ENCODE data around the gene C11orf24. TPM values are rescaled to one million over a fixed set of nuclear protein-coding genes. Genes with fewer than 3 reads are reported as not detected.

C11orf24 gene
- total and polyA plus RNA-seq, 10 of the 15 experiments (the other 5 are each of a cell fraction or from before 2014, with no cell fraction given) = 4.3 to 104 (median 41.4) TPM

DNA sequence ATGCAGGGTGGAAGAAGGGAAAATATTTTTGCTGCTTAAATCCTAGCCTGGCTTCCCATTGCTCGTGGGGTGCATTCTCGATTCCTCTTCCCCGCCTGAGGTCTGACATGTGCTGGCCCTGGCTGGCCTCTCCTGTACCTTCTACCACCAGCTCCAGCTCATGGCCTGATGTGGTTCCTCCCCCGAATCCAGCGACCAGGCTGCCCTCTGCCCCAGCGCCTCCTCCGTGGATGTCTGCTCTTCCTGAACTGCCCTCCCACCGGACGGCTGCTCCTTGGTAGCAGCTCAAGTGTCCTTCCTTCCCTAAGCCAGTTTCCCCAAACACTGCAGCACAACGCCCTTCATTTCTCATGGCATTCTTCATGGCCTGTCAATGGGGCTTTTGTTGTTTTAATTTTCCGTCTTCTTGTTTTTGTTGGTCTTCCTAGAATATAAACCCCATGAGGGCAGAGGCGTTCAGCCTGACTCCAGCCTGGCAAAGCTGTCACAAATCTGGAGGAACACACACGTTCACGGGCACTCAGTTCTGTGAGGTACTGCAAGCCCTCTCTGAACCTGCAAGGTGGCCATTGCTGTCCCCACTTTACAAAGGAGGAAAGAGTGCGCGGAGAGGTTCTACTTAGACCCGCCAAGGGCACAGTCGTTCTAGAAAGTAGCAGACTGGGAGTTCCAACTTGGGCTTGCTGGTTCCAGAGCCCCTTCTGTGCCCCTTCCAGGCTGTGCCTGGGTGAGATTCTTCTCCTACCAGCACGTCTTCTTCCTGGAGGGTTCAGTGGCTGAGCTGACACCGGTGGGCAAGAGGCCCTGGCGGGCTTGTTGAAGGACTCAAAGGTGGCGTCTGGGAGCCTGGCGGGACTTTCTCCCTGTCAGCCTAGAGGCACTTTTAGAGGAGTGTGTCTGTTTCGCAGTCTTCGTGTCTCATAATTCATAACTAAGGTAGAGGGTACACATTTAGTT, 39.7 kb upstream of the C11orf24 start:
- FAIRE-seq = peak; percentile 18
- H3K9ac ChIP-seq (ENCODE audit: control insufficient read depth, insufficient read depth, low read length) = no peak overlapping the region

More for the DNA sequence above, 39.7 kb upstream of the C11orf24 start:
- TF ChIP-seq MTA2 (IDR thresholded peaks at IDR 0.05; ENCODE audit: low read depth) (no peak), SRF (IDR thresholded peaks at IDR 0.05; ENCODE audit: low read depth in 2 of 2, low read length in 2 of 2) (no peak), MYC (IDR thresholded peaks at IDR 0.05; ENCODE audit: insufficient read depth, insufficient read length, insufficient replicate concordance, low read length, severe bottlenecking) (no peak), SIX5 (IDR thresholded peaks at IDR 0.05; ENCODE audit: low read depth, low read length, severe bottlenecking) (no peak), ZZZ3 (IDR thresholded peaks at IDR 0.05; ENCODE audit: control insufficient read depth, insufficient read length, low read depth) (no peak), NRF1 (conservative IDR thresholded peaks at IDR 0.05; ENCODE audit: low read depth, low read length) (no peak), ZNF274 (IDR thresholded peaks at IDR 0.05; ENCODE audit: insufficient read depth, insufficient read length) (no peak), MXI1 (IDR thresholded peaks at IDR 0.05; ENCODE audit: low read depth, low read length) (no peak), ASH2L (IDR thresholded peaks at IDR 0.05; ENCODE audit: borderline replicate concordance, low read depth) (no peak)
- TF ChIP-seq, protein P1, sequence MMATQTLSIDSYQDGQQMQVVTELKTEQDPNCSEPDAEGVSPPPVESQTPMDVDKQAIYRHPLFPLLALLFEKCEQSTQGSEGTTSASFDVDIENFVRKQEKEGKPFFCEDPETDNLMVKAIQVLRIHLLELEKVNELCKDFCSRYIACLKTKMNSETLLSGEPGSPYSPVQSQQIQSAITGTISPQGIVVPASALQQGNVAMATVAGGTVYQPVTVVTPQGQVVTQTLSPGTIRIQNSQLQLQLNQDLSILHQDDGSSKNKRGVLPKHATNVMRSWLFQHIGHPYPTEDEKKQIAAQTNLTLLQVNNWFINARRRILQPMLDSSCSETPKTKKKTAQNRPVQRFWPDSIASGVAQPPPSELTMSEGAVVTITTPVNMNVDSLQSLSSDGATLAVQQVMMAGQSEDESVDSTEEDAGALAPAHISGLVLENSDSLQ (IDR thresholded peaks at IDR 0.05) = no peak
- TF ChIP-seq, protein P2, sequence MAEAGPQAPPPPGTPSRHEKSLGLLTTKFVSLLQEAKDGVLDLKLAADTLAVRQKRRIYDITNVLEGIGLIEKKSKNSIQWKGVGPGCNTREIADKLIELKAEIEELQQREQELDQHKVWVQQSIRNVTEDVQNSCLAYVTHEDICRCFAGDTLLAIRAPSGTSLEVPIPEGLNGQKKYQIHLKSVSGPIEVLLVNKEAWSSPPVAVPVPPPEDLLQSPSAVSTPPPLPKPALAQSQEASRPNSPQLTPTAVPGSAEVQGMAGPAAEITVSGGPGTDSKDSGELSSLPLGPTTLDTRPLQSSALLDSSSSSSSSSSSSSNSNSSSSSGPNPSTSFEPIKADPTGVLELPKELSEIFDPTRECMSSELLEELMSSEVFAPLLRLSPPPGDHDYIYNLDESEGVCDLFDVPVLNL (IDR thresholded peaks at IDR 0.05; ENCODE audit: low read depth, low read length) = no peak
- no peak overlapping the region for H2AFZ ChIP-seq (ENCODE audit: control insufficient read depth, low read depth, low read length)
- intact Hi-C loops (cut with micrococcal nuclease; ENCODE audit: unreplicated experiment) = loop anchor here (2.0 to 5.0 kb wide), 2 partner anchors 59 to 71 kb away; no protein-coding TSS in a partner anchor
- no peaks in the 10 kb centered on the region for H3K36me3 ChIP-seq (ENCODE audit: control insufficient read depth in 2 of 2, insufficient read depth in 2 of 2, low read length in 1 of 2)
- POLR2A ChIA-PET = interaction anchor here (1.0 kb wide), 1 partner anchor 39 kb away, joined by 3 read pairs; the partner anchor contains the start of gene C11orf24
- SMC1A ChIA-PET (ENCODE audit: uncharacterized antibody, unreplicated experiment) = interaction anchor here (1.4 kb wide), 1 partner anchor 15 kb away, joined by 5 read pairs; no protein-coding TSS in a partner anchor
- no peaks in the 10 kb centered on the region for H3K27me3 ChIP-seq (replicated peaks in 1 of 2; ENCODE audit: control insufficient read depth in 2 of 2, insufficient read depth in 2 of 2, low read length in 1 of 2)
- WGBS (ENCODE audit: insufficient coverage, insufficient replicate concordance, low lambda C conversion rate, missing lambda C conversion rate) = 87% methylated on average over 25 of the region's 25 CpGs
- BruUV-seq (replicated peaks) = no TSS peak
- H3K4me1 ChIP-seq (ENCODE audit: control insufficient read depth, insufficient read depth, low read length) = peaks cover 6% of the 10 kb centered on the region
- H3K79me2 ChIP-seq (ENCODE audit: control insufficient read depth, insufficient read depth, low read length) = peaks cover 32% of the 10 kb centered on the region
- no peak overlapping the region for H3K27ac ChIP-seq (ENCODE audit: control insufficient read depth, insufficient read depth)
- no peaks in the 10 kb centered on the region for H3K9me3 ChIP-seq (replicated peaks; ENCODE audit: control insufficient read depth, insufficient read depth, low read length)
- no peaks in the 10 kb centered on the region for H4K20me1 ChIP-seq (ENCODE audit: control insufficient read depth, insufficient read depth)
- RAD21 ChIA-PET (ENCODE audit: unreplicated experiment) = interaction anchor here (0.8 kb wide), 1 partner anchor 45 kb away, joined by 4 read pairs; no protein-coding TSS in a partner anchor
- DNase-seq (ENCODE audit: low read depth, low spot score) = no peak
- H3K4me3 ChIP-seq = no peak overlapping the region
- no peak for ATAC-seq
- in situ Hi-C loops (cut with MboI) = no loop called here
- CTCF ChIA-PET = interaction anchor here (1.3 to 1.4 kb wide), 5 partner anchors 13 to 58 kb away, joined by 3 to 6 read pairs (median 5); no protein-coding TSS in a partner anchor
- H3K4me2 ChIP-seq (ENCODE audit: control insufficient read depth, insufficient read depth) = peak overlapping the region; percentile 30; the same call in 1 of the 2 replicates
